GM23248 (cell line): ENCODE data around the gene RMND5A. TPM values are rescaled to one million over a fixed set of nuclear protein-coding genes. Genes with fewer than 3 reads are reported as not detected.

Experiments
- DNase-seq: peaks from one replicate; pipeline ENCODE4 v3.0.0-alpha.2; 2015
- H2AFZ ChIP-seq: fragments of 200-600 bp; sonication (generic); 2 replicates; pipeline ENCODE4 v1.6.1; 2016; ENCODE audit warnings: antibody characterized with exemption
- H3F3A ChIP-seq: fragments of 200-600 bp; sonication (generic); 2 replicates; pipeline ENCODE4 v1.6.1; 2016; ENCODE audit warnings: mild to moderate bottlenecking, antibody characterized with exemption, mixed run types; ENCODE audit not compliant: insufficient read depth
- H3K27ac ChIP-seq: fragments of 200-600 bp; sonication (generic); 2 replicates; pipeline ENCODE4 v1.5.1; 2016; ENCODE audit warnings: mild to moderate bottlenecking
- H3K27me3 ChIP-seq: fragments of 200-600 bp; sonication (generic); replicated peaks from 2 replicates; pipeline ENCODE4 v1.6.1; 2016; ENCODE audit warnings: mild to moderate bottlenecking; ENCODE audit not compliant: insufficient read depth
- H3K36me3 ChIP-seq: fragments of 200-600 bp; sonication (generic); 2 replicates; pipeline ENCODE4 v1.6.1; 2016; ENCODE audit warnings: low read depth, mild to moderate bottlenecking
- H3K4me1 ChIP-seq: fragments of 200-600 bp; sonication (generic); 2 replicates; pipeline ENCODE4 v1.6.1; 2016; ENCODE audit warnings: mild to moderate bottlenecking; ENCODE audit not compliant: insufficient read depth
- H3K4me2 ChIP-seq: fragments of 200-600 bp; sonication (generic); one replicate; pipeline ENCODE4 v1.6.1; 2016; ENCODE audit warnings: mild to moderate bottlenecking; ENCODE audit not compliant: unreplicated experiment
- H3K4me3 ChIP-seq: fragments of 200-600 bp; sonication (generic); 2 replicates; pipeline ENCODE4 v1.5.1; 2016; ENCODE audit warnings: mild to moderate bottlenecking
- H3K79me2 ChIP-seq: fragments of 200-600 bp; sonication (generic); 2 replicates; pipeline ENCODE4 v1.6.1; 2016; ENCODE audit warnings: mild to moderate bottlenecking; ENCODE audit not compliant: insufficient read depth
- H3K9ac ChIP-seq: fragments of 200-600 bp; sonication (generic); 2 replicates; pipeline ENCODE4 v1.6.1; 2016; ENCODE audit warnings: mild to moderate bottlenecking
- H3K9me2 ChIP-seq: fragments of 200-600 bp; sonication (generic); 2 replicates; pipeline ENCODE4 v1.6.1; 2016; ENCODE audit warnings: mixed run types, mild to moderate bottlenecking, moderate library complexity; ENCODE audit not compliant: insufficient read depth
- H3K9me3 ChIP-seq: fragments of 200-600 bp; sonication (generic); one replicate; pipeline ENCODE4 v1.6.1; 2017; ENCODE audit warnings: low read depth
- H4K20me1 ChIP-seq: fragments of 200-600 bp; sonication (generic); 2 replicates; pipeline ENCODE4 v1.6.0; 2016; ENCODE audit not compliant: insufficient read depth
- EZH2 ChIP-seq: fragments of 200-600 bp; sonication (generic); IDR thresholded peaks from 2 replicates; pipeline ENCODE4 v1.6.1; 2018; ENCODE audit warnings: antibody characterized with exemption, mild to moderate bottlenecking; ENCODE audit not compliant: insufficient read depth, poor library complexity, severe bottlenecking
- EZH2phosphoT487 ChIP-seq: fragments of 200-600 bp; sonication (generic); IDR thresholded peaks from 2 replicates; pipeline ENCODE4 v1.6.1; 2018; ENCODE audit warnings: antibody characterized with exemption, moderate library complexity, mild to moderate bottlenecking, low read depth; ENCODE audit not compliant: insufficient read depth
- WGBS, 2 experiments: methylation state at CpG; one replicate each; pipeline ENCODE4 v1.1.6; 2015 to 2017; ENCODE audit warnings: low lambda C conversion rate in 2 of 2, low coverage in 1 of 2; ENCODE audit errors: missing lambda C conversion rate in 2 of 2; 5-methylcytosine and 5-hydroxymethylcytosine counted together
- in situ Hi-C: fragments of 300-500 bp; cut with MboI; formaldehyde crosslinking; loops from 2 replicates; pipeline ENCODE4 v1.15.0; 2020
- polyA plus RNA-seq: library from polyadenylated mRNA; unstranded; fragments of >200 nt; fragmentation: Nextera tagmentation; extraction: Ambion mirVana; gene quantifications from 2 replicates; pipeline ENCODE4 v1.2.1, GENCODE V29; 2016
- total RNA-seq: library from RNA; depleted of rRNA; stranded (reverse); fragments of >200 nt; shearing (Covaris generic); gene quantifications from 2 replicates; pipeline ENCODE4 v1.2.3, GENCODE V29; 2014

RMND5A gene
- total and polyA plus RNA-seq, 2 experiments from 2014 or later: 6.8 to 21.2 TPM

GRCh38 chr2:86800856-86801567 lies 80.9 kb downstream of the RMND5A start:
- DNase-seq: no peak
- Histone ChIP-seq H3K79me2 (no peaks in the 10 kb centered on the region), H3K4me1 (no peaks in the 10 kb centered on the region)

GRCh38 chr2:86806059-86806857 lies 86.2 kb downstream of the RMND5A start:
- DNase-seq: no peak
- Histone ChIP-seq H3K9ac (no peak overlapping the region), H3K4me2 (no peak overlapping the region), H3K36me3 (no peaks in the 10 kb centered on the region), H3K27me3 (peaks cover 26% of the 10 kb centered on the region), H3K27ac (no peak overlapping the region), H3K4me3 (no peak overlapping the region), H3F3A (no peaks in the 10 kb centered on the region), H3K79me2 (no peaks in the 10 kb centered on the region), H3K4me1 (no peaks in the 10 kb centered on the region), H2AFZ (no peak overlapping the region), H4K20me1 (no peaks in the 10 kb centered on the region), H3K9me3 (no peaks in the 10 kb centered on the region), H3K9me2 (no peaks in the 10 kb centered on the region)
- 78 to 81% methylated on average over 21 of the region's 21 CpGs for WGBS, 2 experiments
- in situ Hi-C loops: no loop called here
- TF ChIP-seq EZH2phosphoT487 (no peak), EZH2 (no peak)

More at GRCh38 chr2:86800856-86801567, 80.9 kb downstream of the RMND5A start:
- in situ Hi-C loops: no loop called here
- H3K9me2 ChIP-seq: no peaks in the 10 kb centered on the region
- no peaks in the 10 kb centered on the region for H3K36me3 ChIP-seq
- H4K20me1 ChIP-seq: no peaks in the 10 kb centered on the region
- no peak overlapping the region for H3K4me3 ChIP-seq
- peaks cover 13% of the 10 kb centered on the region for H3K27me3 ChIP-seq
- TF ChIP-seq EZH2: no peak
- no peak for TF ChIP-seq EZH2phosphoT487
- H3K27ac ChIP-seq: no peak overlapping the region
- H3F3A ChIP-seq: no peaks in the 10 kb centered on the region
- H3K9me3 ChIP-seq: no peaks in the 10 kb centered on the region
- 67 to 83% methylated on average over 2 of the region's 2 CpGs for WGBS, 2 experiments
- H3K4me2 ChIP-seq: no peak overlapping the region
- no peak overlapping the region for H3K9ac ChIP-seq
- H2AFZ ChIP-seq: no peak overlapping the region

- TF ChIP-seq EZH2: no peak
- no peak for TF ChIP-seq EZH2phosphoT487
- peaks cover 34% of the 10 kb centered on the region for H3K27me3 ChIP-seq
- H3K4me3 ChIP-seq: peak overlapping the region; percentile 66
Observed at GRCh38 chr2:86807133-86807467, 87.0 kb downstream of the RMND5A start.

GRCh38 chr2:86807468-86808275 lies 87.6 kb downstream of the RMND5A start:
- Histone ChIP-seq H3K4me1 (no peaks in the 10 kb centered on the region), H3K9me3 (no peaks in the 10 kb centered on the region), H3K27me3 (peaks cover 39% of the 10 kb centered on the region), H2AFZ (peak overlapping the region; percentile 71), H3K9ac (no peak overlapping the region), H3F3A (no peaks in the 10 kb centered on the region), H3K79me2 (no peaks in the 10 kb centered on the region), H3K27ac (no peak overlapping the region), H3K9me2 (no peaks in the 10 kb centered on the region), H3K4me2 (peak overlapping the region; percentile 72), H3K4me3 (peak overlapping the region; percentile 66), H4K20me1 (no peaks in the 10 kb centered on the region), H3K36me3 (no peaks in the 10 kb centered on the region)
- 2 to 3% methylated on average over 41 to 51 of the region's 51 CpGs for WGBS, 2 experiments
- TF ChIP-seq EZH2phosphoT487 (no peak), EZH2 (no peak)
- in situ Hi-C loops: no loop called here
- DNase-seq: peak; percentile 33

More at GRCh38 chr2:86807133-86807467, 87.0 kb downstream of the RMND5A start:
- Histone ChIP-seq H3K9me2 (no peaks in the 10 kb centered on the region), H3K4me2 (peak overlapping the region; percentile 72), H3K27ac (no peak overlapping the region), H3F3A (no peaks in the 10 kb centered on the region), H2AFZ (peak overlapping the region; percentile 71), H4K20me1 (no peaks in the 10 kb centered on the region), H3K4me1 (no peaks in the 10 kb centered on the region), H3K79me2 (no peaks in the 10 kb centered on the region), H3K9ac (no peak overlapping the region), H3K9me3 (no peaks in the 10 kb centered on the region), H3K36me3 (no peaks in the 10 kb centered on the region)
- WGBS, 2 experiments: 31 to 36% methylated on average over 11 of the region's 11 CpGs
- in situ Hi-C loops: no loop called here
- DNase-seq: no peak
